Stomach (tissue), 4 donors: ENCODE measurements around the gene PHKA2.

Source experiments
- POLR2A ChIP-seq, 4 donors: fragments of 450-650 bp; IDR thresholded peaks; one replicate each; pipeline ENCODE4 v1.6.1; 2016; ENCODE audit warnings: antibody characterized with exemption in 4 of 4, control low read depth in 2 of 4, mild to moderate bottlenecking in 1 of 4, moderate library complexity in 1 of 4
- POLR2AphosphoS5 ChIP-seq, 3 donors: sonication (generic); formaldehyde crosslinking; IDR thresholded peaks; one replicate each; pipeline ENCODE4 v1.6.1; 2016; ENCODE audit warnings: antibody characterized with exemption in 3 of 3

DNA sequence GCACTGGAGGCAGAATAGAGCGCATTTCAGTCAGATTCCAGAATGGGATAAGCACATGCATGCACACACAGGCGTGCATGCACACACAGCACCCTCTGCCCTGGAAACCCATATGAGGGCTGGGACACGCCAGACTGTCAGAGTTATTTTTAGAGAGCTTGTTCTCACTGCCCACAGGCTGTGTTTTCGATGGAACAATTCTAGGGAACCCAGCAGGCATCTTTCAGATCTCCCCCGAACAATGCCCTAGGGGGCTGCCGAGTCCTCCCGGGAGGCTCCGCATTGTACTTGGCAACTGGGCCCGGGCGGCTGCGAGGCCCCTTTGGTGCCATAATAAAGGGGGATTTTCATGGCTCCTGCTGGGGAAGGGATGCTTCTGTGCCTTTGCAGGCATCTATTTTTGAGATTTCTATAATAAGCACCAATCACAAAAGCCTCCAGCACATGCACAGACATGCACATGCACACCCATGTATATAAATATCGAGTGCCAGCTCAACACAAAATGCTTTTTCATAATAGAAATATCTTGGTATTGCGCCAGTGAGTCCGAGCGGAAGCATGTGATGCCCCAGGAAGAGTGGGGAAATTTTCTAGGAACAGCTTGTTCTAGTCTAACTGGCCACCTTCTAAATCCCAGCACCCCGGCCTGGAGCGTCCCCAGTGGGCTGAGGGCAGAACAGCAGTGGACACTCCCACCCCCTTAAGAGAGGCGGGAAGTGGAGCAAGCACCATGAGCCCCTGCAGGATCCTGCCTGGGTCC, 88.5 kb downstream of the PHKA2 start:
- peak in 1 of 3 donors; percentile 11 for TF ChIP-seq POLR2AphosphoS5 (IDR thresholded peaks at IDR 0.05)
- no peak for TF ChIP-seq POLR2A (IDR thresholded peaks at IDR 0.05)
